Pancreas (tissue), 10 donors: ENCODE data around the gene CFAP77. TPM values are rescaled to one million over a fixed set of nuclear protein-coding genes. Genes with fewer than 3 reads are reported as not detected.

Experiments
- ATAC-seq, 4 donors: fragments of 200-7000 bp; cut with Tn5 transposase; one replicate each; pipeline versions ENCODE4 v1.8.0 to v1.9.1; 2020; ENCODE audit warnings: mild to moderate bottlenecking in 4 of 4, moderate library complexity in 4 of 4
- DNase-seq, 6 donors: peaks; one replicate each; pipeline ENCODE4 v3.0.0-alpha.2; 2020
- FAIRE-seq: peaks from 2 replicates; lab custom pipeline; 2012; peaks lifted over from hg19 to GRCh38; lab: Jason Lieb, UNC
- H3K27ac ChIP-seq, 4 donors: fragments of 200-600 bp; sonication (generic); 1 replicate in 3 of 4; 2 replicates in 1 of 4; pipeline versions ENCODE4 v1.5.0 to v1.8.0; 2020
- H3K27me3 ChIP-seq, 4 donors: fragments of 200-600 bp; one replicate each; pipeline ENCODE4 v1.8.0; 2021
- H3K36me3 ChIP-seq, 3 donors: fragments of 200-600 bp; sonication (generic) in 1 of 3; one replicate each; pipeline versions ENCODE4 v1.5.0 to v1.8.0; 2020 to 2021
- H3K4me1 ChIP-seq, 3 donors: fragments of 200-600 bp; one replicate each; pipeline ENCODE4 v1.8.0; 2021
- H3K4me3 ChIP-seq, 4 donors: fragments of 200-600 bp; sonication (generic) in 2 of 4; one replicate each; pipeline versions ENCODE4 v1.5.0 to v1.8.0; 2020 to 2021
- H3K9me3 ChIP-seq, 4 donors: fragments of 200-600 bp; one replicate each; pipeline ENCODE4 v1.8.0; 2021
- WGBS, 2 donors: extraction: QIAGEN DNeasy Blood & Tissue Kit; methylation state at CpG; one replicate each; pipeline ENCODE4 v1.1.7; 2013; 5-methylcytosine and 5-hydroxymethylcytosine counted together
- intact Hi-C, 3 donors: fragments of 100-400 bp; cut with DNase I; formaldehyde crosslinking; loops; one replicate each; pipeline versions ENCODE4 v1.11.1 to v1.14.2; 2022
- polyA plus RNA-seq, 2 donors: library from polyadenylated mRNA; stranded (reverse); fragments of 200-250 nt; gene quantifications; one replicate each; pipeline ENCODE4 v1.2.3, GENCODE V29; 2013
- total RNA-seq, 6 donors: library from RNA; stranded (reverse); fragmentation: NEBNext Ultra II Directional in 4 of 6; extraction: Animal tissue kit (Norgen Biotek cat#: 25700) in 4 of 6; gene quantifications; one replicate each; pipeline versions ENCODE4 v1.2.1 to v1.2.4, GENCODE V29; 2021 to 2023
- TF ChIP-seq, protein P1 (sequence below), 4 donors: fragments of 200-600 bp; sonication (generic) in 3 of 4; IDR thresholded peaks; one replicate each; pipeline versions ENCODE4 v1.5.0 to v1.8.0; 2021; ENCODE audit warnings: antibody characterized with exemption in 4 of 4
- donor health status: healthy with polysubstance abuse.
- donor health status: DM: no; HTN: no; CAD: no; lungs with moderate emphysema.
- donor health status: DM: no; HTN: no; CAD: no.
- donor health status: control.
- donor health status: control.
- donor health status: Bipolar disorder and iron deficiency.
- donor health status: DM: yes; HTN: yes; CAD: no.
- donor health status: DM: no; HTN: no; CAD: no.
- donor health status: DM: no; HTN: no; CAD: no.
- donor health status: DM: yes; HTN: yes; CAD: no.

The CFAP77 gene
- total and polyA plus RNA-seq, 8 donors, result not detected

DNA sequence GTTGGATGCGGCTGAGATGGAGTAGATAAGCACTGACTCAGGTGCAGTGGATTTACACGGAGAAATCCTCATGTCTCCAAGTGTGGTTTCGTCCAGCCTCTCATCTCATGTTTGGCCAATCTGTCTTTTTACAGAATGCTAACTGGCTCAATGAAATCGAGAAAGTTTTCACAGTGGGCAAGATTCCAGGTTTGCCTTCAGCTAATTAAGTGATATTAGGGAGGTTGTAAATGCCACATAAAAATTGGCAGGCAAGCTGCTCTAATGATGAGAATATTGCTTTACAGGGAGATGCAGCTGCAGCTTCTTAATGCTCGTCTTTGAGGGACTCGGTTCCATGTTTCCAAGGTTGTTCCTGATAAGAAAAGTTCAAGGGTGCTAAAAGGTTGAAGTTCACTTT is 196.1 kb downstream of the CFAP77 start:
- TF ChIP-seq, protein P1, sequence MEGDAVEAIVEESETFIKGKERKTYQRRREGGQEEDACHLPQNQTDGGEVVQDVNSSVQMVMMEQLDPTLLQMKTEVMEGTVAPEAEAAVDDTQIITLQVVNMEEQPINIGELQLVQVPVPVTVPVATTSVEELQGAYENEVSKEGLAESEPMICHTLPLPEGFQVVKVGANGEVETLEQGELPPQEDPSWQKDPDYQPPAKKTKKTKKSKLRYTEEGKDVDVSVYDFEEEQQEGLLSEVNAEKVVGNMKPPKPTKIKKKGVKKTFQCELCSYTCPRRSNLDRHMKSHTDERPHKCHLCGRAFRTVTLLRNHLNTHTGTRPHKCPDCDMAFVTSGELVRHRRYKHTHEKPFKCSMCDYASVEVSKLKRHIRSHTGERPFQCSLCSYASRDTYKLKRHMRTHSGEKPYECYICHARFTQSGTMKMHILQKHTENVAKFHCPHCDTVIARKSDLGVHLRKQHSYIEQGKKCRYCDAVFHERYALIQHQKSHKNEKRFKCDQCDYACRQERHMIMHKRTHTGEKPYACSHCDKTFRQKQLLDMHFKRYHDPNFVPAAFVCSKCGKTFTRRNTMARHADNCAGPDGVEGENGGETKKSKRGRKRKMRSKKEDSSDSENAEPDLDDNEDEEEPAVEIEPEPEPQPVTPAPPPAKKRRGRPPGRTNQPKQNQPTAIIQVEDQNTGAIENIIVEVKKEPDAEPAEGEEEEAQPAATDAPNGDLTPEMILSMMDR (IDR thresholded peaks at IDR 0.05), result no peak
- Histone ChIP-seq H3K27me3 (no peaks in the 10 kb centered on the region), H3K9me3 (no peaks in the 10 kb centered on the region), H3K4me1 (no peaks in the 10 kb centered on the region), H3K4me3 (no peak overlapping the region), H3K27ac (no peak overlapping the region), H3K36me3 (peaks cover 0 to 28% (median 0%) of the 10 kb centered on the region in 3 donors)
- WGBS, 2 donors, result 72 to 73% methylated on average over 6 of the region's 6 CpGs
- FAIRE-seq (no peak), ATAC-seq (no peak), DNase-seq (no peak)
- intact Hi-C loops, result no loop called here

DNA sequence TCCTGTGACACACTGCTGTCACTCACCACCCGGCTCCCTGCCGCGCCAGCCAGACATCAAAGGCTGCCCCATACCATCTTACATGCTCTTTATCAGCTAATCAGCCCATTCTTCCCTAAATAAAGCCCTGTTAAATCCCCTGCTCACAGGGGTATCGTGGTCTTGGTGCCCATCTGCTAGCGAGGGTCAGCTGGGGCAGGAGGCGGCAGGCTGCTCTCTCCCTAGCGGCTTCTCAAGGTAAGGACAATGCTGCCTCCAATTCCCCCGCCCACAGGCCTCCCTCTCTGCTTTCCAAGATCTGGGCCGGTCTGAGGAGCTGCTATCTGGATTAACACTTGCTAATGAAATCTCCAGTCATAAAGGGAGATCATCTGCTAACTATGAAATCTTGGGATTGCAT is 199.2 kb downstream of the CFAP77 start:
- Histone ChIP-seq H3K4me1 (no peaks in the 10 kb centered on the region), H3K9me3 (no peaks in the 10 kb centered on the region), H3K36me3 (peaks cover 0 to 36% (median 0%) of the 10 kb centered on the region in 3 donors), H3K27ac (no peak overlapping the region), H3K4me3 (no peak overlapping the region), H3K27me3 (no peaks in the 10 kb centered on the region)
- ATAC-seq (no peak), DNase-seq (no peak), FAIRE-seq (no peak)
- TF ChIP-seq, protein P1 (IDR thresholded peaks at IDR 0.05), result no peak
- WGBS, 2 donors, result 96 to 97% methylated on average over 9 of the region's 9 CpGs
- intact Hi-C loops, result no loop called here

DNA sequence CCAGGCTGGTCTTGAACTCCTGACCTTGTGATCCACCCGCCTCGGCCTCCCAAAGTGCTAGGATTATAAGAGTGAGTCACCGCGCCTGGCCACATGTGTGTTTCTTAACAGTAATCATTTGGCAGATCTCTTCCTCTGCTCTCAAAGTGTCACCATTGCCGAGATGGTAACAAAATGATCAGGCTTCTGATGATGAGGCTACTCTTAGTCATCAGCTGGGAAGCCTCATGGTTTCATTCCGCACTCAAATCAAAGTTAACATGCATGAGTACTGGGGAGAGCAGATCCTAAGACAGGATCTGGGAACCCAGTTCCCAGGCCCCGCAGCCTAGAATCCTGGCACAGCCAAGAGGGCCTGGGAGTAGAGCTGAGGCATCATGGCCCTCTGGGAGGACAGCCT is 199.8 kb downstream of the CFAP77 start:
- DNase-seq, result no peak
- H3K4me1 ChIP-seq, result no peaks in the 10 kb centered on the region
- intact Hi-C loops, result no loop called here
- no peak overlapping the region for H3K4me3 ChIP-seq
- WGBS, 2 donors, result 89% methylated on average over 7 of the region's 7 CpGs
- no peaks in the 10 kb centered on the region for H3K27me3 ChIP-seq
- H3K27ac ChIP-seq, result no peak overlapping the region
- no peak for FAIRE-seq
- no peaks in the 10 kb centered on the region for H3K9me3 ChIP-seq
- peaks cover 0 to 40% (median 0%) of the 10 kb centered on the region in 3 donors for H3K36me3 ChIP-seq
- TF ChIP-seq, protein P1 (IDR thresholded peaks at IDR 0.05), result no peak
- no peak for ATAC-seq

DNA sequence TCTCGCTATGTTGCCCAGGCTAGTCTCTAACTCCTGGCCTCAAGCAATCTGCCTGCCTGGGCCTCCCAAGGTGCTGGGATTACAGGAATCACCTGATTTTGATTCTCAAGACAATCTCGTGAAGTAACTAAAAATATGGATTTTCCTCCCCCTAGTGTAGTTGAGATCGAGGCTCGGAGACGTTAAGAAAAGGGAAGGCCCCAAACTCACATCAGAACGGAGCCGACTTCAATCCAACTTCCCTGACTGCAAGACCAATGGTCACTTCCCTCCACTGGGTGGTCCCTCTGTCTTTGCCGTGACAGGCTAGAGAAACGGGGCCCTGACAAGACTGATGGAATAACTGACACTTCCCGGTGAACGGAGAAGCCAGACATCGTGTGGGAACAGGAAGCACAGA is 200.7 kb downstream of the CFAP77 start:
- TF ChIP-seq, protein P1 (IDR thresholded peaks at IDR 0.05), result no peak
- no peak overlapping the region for H3K27ac ChIP-seq
- H3K36me3 ChIP-seq, result peaks cover 0 to 44% (median 0%) of the 10 kb centered on the region in 3 donors
- no peaks in the 10 kb centered on the region for H3K27me3 ChIP-seq
- intact Hi-C loops, result no loop called here
- H3K9me3 ChIP-seq, result no peaks in the 10 kb centered on the region
- H3K4me3 ChIP-seq, result no peak overlapping the region
- FAIRE-seq (no peak), DNase-seq (no peak), ATAC-seq (no peak)
- no peaks in the 10 kb centered on the region for H3K4me1 ChIP-seq
- 87 to 88% methylated on average over 12 of the region's 12 CpGs for WGBS, 2 donors

DNA sequence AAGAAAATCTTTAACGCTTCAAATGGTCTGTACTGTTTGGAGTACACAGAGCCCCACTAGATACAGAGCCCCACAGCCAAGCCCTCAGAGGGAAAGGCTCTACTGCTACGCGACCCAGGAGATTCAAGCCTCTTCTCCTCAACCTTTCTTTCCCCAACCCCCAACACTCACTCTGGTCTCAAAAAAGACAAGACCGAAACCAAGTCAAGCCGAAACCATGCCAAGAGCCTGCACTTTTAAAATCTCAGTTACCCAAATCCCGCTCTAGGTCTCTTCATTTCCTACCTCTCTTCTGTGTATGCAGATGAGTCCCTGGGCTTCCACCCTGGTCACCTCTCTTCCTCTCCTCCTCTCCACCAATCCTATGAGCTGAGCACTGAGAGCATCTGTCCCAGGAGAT is 204.3 kb downstream of the CFAP77 start:
- H3K9me3 ChIP-seq, result no peaks in the 10 kb centered on the region
- H3K27ac ChIP-seq, result no peak overlapping the region
- DNase-seq (no peak), ATAC-seq (no peak), FAIRE-seq (no peak)
- H3K4me1 ChIP-seq, result no peaks in the 10 kb centered on the region
- no peak overlapping the region for H3K4me3 ChIP-seq
- peaks cover 0 to 31% (median 0%) of the 10 kb centered on the region in 3 donors for H3K36me3 ChIP-seq
- WGBS, 2 donors, result 80 to 86% methylated on average over 6 of the region's 6 CpGs
- intact Hi-C loops, result no loop called here
- TF ChIP-seq, protein P1 (IDR thresholded peaks at IDR 0.05), result no peak
- H3K27me3 ChIP-seq, result no peaks in the 10 kb centered on the region
